WTC11 (cell line): ENCODE data around the gene TMEM263.

ENCODE experiments used
- CREM ChIP-seq: sonication (generic); formaldehyde crosslinking; IDR thresholded peaks from 2 replicates; pipeline ENCODE4 v1.8.1; 2022; ENCODE audit warnings: mild to moderate bottlenecking, missing genetic modification reagents, moderate library complexity
- CTCF ChIP-seq: fragments of 200-600 bp; IDR thresholded peaks from 2 replicates; pipeline ENCODE4 v1.8.0; 2022; ENCODE audit warnings: antibody characterized with exemption
- SP1 ChIP-seq: sonication (generic); formaldehyde crosslinking; conservative IDR thresholded peaks from 2 replicates; pipeline ENCODE4 v1.8.1; 2022; ENCODE audit warnings: missing genetic modification reagents
- TCF7 ChIP-seq: sonication (generic); formaldehyde crosslinking; IDR thresholded peaks from 2 replicates; pipeline ENCODE4 v1.8.0; 2022; ENCODE audit warnings: mild to moderate bottlenecking, low read depth, missing genetic modification reagents, moderate library complexity
- TEAD4 ChIP-seq: sonication (generic); formaldehyde crosslinking; IDR thresholded peaks from 2 replicates; pipeline ENCODE4 v1.8.0; 2022; ENCODE audit warnings: mild to moderate bottlenecking, missing genetic modification reagents

DNA sequence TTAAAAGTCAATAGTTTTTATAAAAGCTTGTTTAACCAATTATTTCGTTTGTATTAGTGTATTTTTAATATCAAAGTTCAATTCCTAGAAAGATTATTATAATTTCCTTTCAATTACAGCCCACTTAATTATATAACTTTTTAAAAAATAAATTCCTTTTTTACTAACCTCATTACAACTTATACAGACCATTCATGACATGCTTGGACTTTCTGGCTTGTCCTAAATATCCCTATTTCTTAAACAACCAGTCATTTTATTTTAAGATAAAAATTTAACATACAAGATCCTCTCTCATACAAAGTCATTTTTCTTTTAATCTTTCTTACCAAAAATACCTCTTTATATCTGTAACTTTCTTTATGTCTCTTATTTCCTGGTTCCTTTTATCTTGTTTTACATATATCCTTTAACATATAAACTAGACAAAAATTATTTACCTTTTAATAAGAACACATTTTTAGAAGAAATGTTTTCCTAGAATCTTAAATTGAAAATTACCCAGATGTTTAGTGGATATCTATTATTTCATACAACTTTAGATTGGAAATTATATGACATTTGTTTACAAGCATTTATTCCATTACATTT, 10.4 kb upstream of the TMEM263 start:
- no peak for TF ChIP-seq CREM
- TF ChIP-seq TEAD4, result no peak
- no peak for TF ChIP-seq CTCF
- no peak for TF ChIP-seq TCF7 (CRISPR knock-in tag)
- no peak for TF ChIP-seq SP1 (CRISPR knock-in tag)
